Thoracic aorta (tissue), 2 donors: Measurements from ENCODE around the gene TMEM127. TPM values are rescaled to one million over a fixed set of nuclear protein-coding genes. Genes with fewer than 3 reads are reported as not detected.

Experiments
- ATAC-seq: fragments of 150-250 bp; one replicate; pipeline ENCODE4 v1.8.0; 2017; ENCODE audit warnings: low read depth; ENCODE audit not compliant: insufficient number of reproducible peaks, low FRiP score
- DNase-seq: peaks from one replicate; pipeline ENCODE4 v3.0.0-alpha.2; 2020; ENCODE audit warnings: low spot score
- H3K27ac ChIP-seq, 2 donors: fragments of 200-600 bp; sonication (generic); 1 replicate in 1 of 2; 2 replicates in 1 of 2; pipeline ENCODE4 v1.5.1; 2016; ENCODE audit warnings: mild to moderate bottlenecking in 2 of 2, moderate library complexity in 2 of 2
- H3K27me3 ChIP-seq: fragments of 200-600 bp; sonication (generic); replicated peaks from 2 replicates; pipeline ENCODE4 v1.6.0; 2016; ENCODE audit warnings: mild to moderate bottlenecking; ENCODE audit not compliant: insufficient read depth
- H3K36me3 ChIP-seq: fragments of 200-600 bp; sonication (generic); one replicate; pipeline ENCODE4 v1.5.1; 2016
- H3K4me1 ChIP-seq, 2 donors: fragments of 200-600 bp; sonication (generic); 1 replicate in 1 of 2; 2 replicates in 1 of 2; pipeline versions ENCODE4 v1.5.1 to v1.6.0; 2016; ENCODE audit warnings: low read depth in 2 of 2, mild to moderate bottlenecking in 1 of 2; ENCODE audit not compliant: control insufficient read depth in 1 of 2
- H3K4me3 ChIP-seq: fragments of 200-600 bp; sonication (generic); 2 replicates; pipeline ENCODE4 v1.5.1; 2016; ENCODE audit warnings: mild to moderate bottlenecking
- H3K9me3 ChIP-seq: fragments of 200-600 bp; sonication (generic); 2 replicates; pipeline ENCODE4 v1.5.1; 2016
- total RNA-seq, 2 donors: library from RNA; depleted of rRNA; stranded (reverse); fragments of >200 nt; gene quantifications; one replicate each; pipeline versions ENCODE4 v1.1.0 to v1.2.3, GENCODE V29; 2016
- TF ChIP-seq, protein P1 (sequence below): fragments of 200-600 bp; sonication (generic); IDR thresholded peaks from one replicate; pipeline ENCODE4 v1.5.1; 2019; ENCODE audit warnings: antibody characterized with exemption

The TMEM127 gene
- total RNA-seq, 2 donors from 2014 or later, result 50.8 to 52.4 TPM

DNA sequence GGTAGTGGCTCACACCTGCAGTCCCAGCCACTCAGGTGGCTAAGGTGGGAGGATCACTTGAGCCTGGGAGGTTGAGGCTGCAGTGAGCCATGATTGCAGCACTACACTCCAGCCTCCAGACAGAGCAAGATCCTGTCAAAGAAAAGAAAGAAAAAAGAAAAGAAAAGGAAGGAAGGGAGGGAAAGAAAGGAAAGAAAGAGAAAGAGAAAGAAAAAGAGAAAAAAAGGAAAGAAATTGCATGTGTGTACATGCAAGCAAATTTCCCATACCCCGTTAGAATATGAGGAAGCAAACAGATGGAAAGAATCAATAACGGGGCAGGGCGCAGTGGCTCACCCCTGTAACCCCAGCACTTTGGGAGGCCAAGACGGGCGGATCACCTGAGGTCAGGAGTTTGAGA is 17.9 kb downstream of the TMEM127 start:
- Histone ChIP-seq H3K4me3 (no peak overlapping the region), H3K9me3 (no peaks in the 10 kb centered on the region), H3K27me3 (no peaks in the 10 kb centered on the region), H3K27ac (no peak overlapping the region), H3K36me3 (peaks cover 8% of the 10 kb centered on the region), H3K4me1 (peaks cover 15 to 29% of the 10 kb centered on the region in 2 donors)
- TF ChIP-seq, protein P1, sequence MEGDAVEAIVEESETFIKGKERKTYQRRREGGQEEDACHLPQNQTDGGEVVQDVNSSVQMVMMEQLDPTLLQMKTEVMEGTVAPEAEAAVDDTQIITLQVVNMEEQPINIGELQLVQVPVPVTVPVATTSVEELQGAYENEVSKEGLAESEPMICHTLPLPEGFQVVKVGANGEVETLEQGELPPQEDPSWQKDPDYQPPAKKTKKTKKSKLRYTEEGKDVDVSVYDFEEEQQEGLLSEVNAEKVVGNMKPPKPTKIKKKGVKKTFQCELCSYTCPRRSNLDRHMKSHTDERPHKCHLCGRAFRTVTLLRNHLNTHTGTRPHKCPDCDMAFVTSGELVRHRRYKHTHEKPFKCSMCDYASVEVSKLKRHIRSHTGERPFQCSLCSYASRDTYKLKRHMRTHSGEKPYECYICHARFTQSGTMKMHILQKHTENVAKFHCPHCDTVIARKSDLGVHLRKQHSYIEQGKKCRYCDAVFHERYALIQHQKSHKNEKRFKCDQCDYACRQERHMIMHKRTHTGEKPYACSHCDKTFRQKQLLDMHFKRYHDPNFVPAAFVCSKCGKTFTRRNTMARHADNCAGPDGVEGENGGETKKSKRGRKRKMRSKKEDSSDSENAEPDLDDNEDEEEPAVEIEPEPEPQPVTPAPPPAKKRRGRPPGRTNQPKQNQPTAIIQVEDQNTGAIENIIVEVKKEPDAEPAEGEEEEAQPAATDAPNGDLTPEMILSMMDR, result no peak
- no peak for DNase-seq
- no peak for ATAC-seq

DNA sequence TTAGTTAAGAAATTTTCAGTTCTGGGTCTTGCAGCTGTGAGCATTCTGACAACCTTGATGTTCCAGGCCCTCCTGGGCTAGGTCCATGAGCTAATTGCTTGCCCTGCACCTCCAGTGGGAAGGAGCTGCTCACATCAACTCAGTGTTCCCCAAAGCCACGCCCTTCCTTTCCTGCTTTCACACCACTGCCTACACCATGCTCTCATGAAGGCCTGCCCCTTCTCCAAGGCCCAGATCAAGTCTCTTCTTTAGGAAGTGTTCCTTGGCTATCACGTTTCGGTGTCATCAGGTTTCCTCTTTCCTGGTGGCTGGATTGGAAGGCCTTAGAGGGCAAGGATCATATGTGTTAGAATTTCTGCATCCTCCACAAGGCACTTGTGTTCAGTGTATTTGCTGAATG is 18.8 kb downstream of the TMEM127 start:
- TF ChIP-seq, protein P1, result no peak
- Histone ChIP-seq H3K4me3 (no peak overlapping the region), H3K4me1 (peaks cover 12 to 25% of the 10 kb centered on the region in 2 donors), H3K9me3 (no peaks in the 10 kb centered on the region), H3K27ac (no peak overlapping the region), H3K36me3 (no peaks in the 10 kb centered on the region), H3K27me3 (no peaks in the 10 kb centered on the region)
- no peak for ATAC-seq
- no peak for DNase-seq

DNA sequence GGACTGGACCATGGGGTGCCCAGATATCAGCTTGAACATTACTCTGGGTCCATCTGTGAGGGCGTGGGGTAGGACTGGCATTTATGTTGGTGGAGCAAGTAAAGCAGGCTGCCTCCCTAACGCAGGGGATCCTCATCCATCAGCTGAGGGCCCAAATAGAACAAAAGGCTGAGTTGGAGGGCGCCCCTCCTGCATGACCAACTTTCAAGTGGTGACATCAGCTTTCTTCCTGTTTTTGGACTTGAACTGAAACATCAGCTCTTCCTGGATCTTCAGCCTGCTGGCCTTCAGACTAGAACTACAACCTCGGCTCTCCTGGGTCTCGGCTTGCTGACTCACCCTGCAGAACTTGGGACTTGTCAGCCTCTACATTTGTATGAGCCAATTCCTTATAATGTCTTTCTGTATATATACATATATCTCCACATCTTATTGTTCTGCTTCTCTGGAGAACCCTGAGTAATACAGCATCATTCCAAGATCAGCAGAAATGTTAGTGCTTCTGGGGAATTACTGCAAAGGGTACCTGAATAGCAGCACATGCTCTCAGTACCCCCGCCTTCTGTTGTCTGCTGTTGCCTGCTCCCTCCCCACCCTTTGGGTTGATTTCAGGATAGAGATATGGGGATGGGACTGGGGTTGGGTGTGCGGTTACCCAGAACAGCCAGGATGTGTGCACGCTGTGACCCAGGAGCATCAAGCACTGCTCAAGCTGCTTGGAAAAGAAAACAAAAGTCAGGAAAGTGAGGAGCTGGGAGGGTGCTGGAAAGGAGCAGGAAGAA is 20.0 kb downstream of the TMEM127 start:
- DNase-seq (no peak), ATAC-seq (no peak)
- H3K27me3 ChIP-seq, result no peaks in the 10 kb centered on the region
- no peaks in the 10 kb centered on the region for H3K36me3 ChIP-seq
- no peaks in the 10 kb centered on the region for H3K9me3 ChIP-seq
- H3K27ac ChIP-seq, result no peak overlapping the region
- H3K4me3 ChIP-seq, result no peak overlapping the region
- TF ChIP-seq, protein P1, result no peak
- H3K4me1 ChIP-seq, result peaks cover 4 to 14% of the 10 kb centered on the region in 2 donors

DNA sequence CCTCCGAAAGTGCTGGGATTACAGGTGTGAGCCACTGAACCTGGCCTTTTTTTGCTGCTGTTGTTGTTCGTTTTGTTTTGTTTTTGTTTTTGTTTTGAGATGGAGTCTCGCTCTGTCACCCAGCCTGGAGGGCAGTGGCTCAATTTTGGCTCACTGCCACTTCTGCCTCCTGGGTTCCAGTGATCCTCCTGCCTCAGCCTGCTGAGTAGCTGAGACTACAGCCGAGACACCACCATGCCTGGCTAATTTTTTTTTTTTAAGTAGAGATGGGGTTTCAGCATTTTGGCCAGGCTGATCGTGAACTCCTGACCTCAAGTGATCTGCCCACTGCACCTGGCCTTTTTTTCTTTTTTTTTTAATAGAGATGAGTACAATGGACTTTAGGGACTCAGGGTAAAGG is 22.0 kb downstream of the TMEM127 start:
- Histone ChIP-seq H3K9me3 (no peaks in the 10 kb centered on the region), H3K36me3 (no peaks in the 10 kb centered on the region), H3K4me3 (no peak overlapping the region), H3K27ac (no peak overlapping the region), H3K4me1 (no peaks in the 10 kb centered on the region), H3K27me3 (no peaks in the 10 kb centered on the region)
- no peak for DNase-seq
- ATAC-seq, result no peak
- TF ChIP-seq, protein P1, result no peak

DNA sequence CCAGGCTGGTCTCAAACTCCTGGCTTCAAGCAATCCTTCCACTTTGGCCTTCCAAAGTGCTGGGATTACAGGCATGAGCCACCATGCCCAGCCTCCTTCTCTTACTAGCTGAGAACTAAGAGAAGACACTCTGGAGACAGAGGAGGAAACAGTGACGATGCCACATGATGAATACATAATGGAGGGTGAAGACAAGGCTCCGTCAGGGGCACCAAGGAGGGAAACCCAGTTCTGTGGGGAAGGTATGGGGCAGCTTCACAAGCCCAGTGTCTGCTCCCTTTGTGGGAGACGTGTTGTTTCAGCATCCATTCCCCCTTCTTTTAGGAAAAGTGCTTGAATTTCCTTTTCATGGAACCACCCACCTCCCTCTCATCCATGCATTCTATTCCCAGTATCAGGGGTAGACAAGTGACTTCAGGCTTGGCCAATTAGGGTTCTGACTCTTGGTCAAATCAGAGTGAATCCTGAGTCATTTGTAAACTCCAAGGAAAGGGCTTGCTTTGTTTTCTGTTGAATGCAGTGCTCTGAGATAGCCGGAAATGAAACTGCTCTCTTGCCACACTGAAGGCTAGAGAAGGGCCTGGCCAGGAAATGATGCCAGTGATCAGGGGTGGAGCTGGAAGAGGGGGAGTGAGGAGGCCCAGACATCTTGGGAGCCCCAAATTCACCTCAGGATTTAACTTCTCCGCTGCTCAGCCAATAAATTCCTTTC is 23.7 kb downstream of the TMEM127 start:
- ATAC-seq (no peak), DNase-seq (no peak)
- Histone ChIP-seq H3K4me3 (no peak overlapping the region), H3K27ac (peak overlapping the region in 1 of 2 donors; percentile 47), H3K36me3 (no peaks in the 10 kb centered on the region), H3K4me1 (no peaks in the 10 kb centered on the region), H3K27me3 (no peaks in the 10 kb centered on the region), H3K9me3 (no peaks in the 10 kb centered on the region)
- TF ChIP-seq, protein P1, result no peak
